Hepatic stellate cell (primary cell): ENCODE measurements around the gene PNMA5.
"Not testable (repeated sequence)": the region's sequence is repeated elsewhere in the genome, so short reads cannot be mapped to it uniquely, and the experiment has no call there.

ENCODE experiments used
- DNase-seq: peaks from one replicate; pipeline ENCODE4 v3.0.0; 2011; ENCODE audit warnings: low spot score

Gene PNMA5

GRCh38 chrX:152993933-152994332 is at the start of gene PNMA5:
Gene PNMA5, minus strand, starts transcription at chrX:152994116. Its CDS starts 2,518 bp downstream, at chrX:152991598.
- no peak for DNase-seq

- peak; percentile 68 for DNase-seq
These were observed 38.6 kb upstream of the PNMA5 start for GRCh38 chrX:153032397-153033118.

GRCh38 chrX:153030801-153031200 is 36.9 kb upstream of the PNMA5 start:
- DNase-seq: no peak

GRCh38 chrX:153029875-153030274 is 36.0 kb upstream of the PNMA5 start:
- no peak for DNase-seq

- DNase-seq: no peak
These were observed 35.2 kb upstream of the PNMA5 start for GRCh38 chrX:153029162-153029561.

GRCh38 chrX:153028487-153028886 is 34.6 kb upstream of the PNMA5 start:
- not testable (repeated sequence) for DNase-seq

- not testable (repeated sequence) for DNase-seq
These were observed 32.6 kb upstream of the PNMA5 start for GRCh38 chrX:153026501-153026900.

- DNase-seq: no peak
These were observed 25.2 kb upstream of the PNMA5 start for GRCh38 chrX:153019166-153019565.

- DNase-seq: not testable (repeated sequence)
These were observed 23.3 kb upstream of the PNMA5 start for GRCh38 chrX:153017174-153017573.

- no peak for DNase-seq
These were observed 10.9 kb upstream of the PNMA5 start for GRCh38 chrX:153004780-153005179.

- no peak for DNase-seq
These were observed 10.1 kb upstream of the PNMA5 start for GRCh38 chrX:153003981-153004380.

GRCh38 chrX:153002182-153002581 is 8.3 kb upstream of the PNMA5 start:
- DNase-seq: not testable (repeated sequence)

GRCh38 chrX:152997337-152997736 is 3.4 kb upstream of the PNMA5 start:
- DNase-seq: no peak

GRCh38 chrX:152992115-152992514 is 1.8 kb downstream of the PNMA5 start:
- no peak for DNase-seq

GRCh38 chrX:152991123-152991522 is 2.8 kb downstream of the PNMA5 start:
- DNase-seq: no peak

GRCh38 chrX:152989292-152989658 is 4.6 kb downstream of the PNMA5 start:
- no peak for DNase-seq

- DNase-seq: no peak
These were observed 5.2 kb downstream of the PNMA5 start for GRCh38 chrX:152988536-152989291.

GRCh38 chrX:152987801-152988200 is 6.1 kb downstream of the PNMA5 start:
- DNase-seq: no peak

- not testable (repeated sequence) for DNase-seq
These were observed 6.8 kb downstream of the PNMA5 start for GRCh38 chrX:152987156-152987555.

- DNase-seq: not testable (repeated sequence)
These were observed 8.5 kb downstream of the PNMA5 start for GRCh38 chrX:152985383-152985782.

- no peak for DNase-seq
These were observed 25.7 kb downstream of the PNMA5 start for GRCh38 chrX:152968193-152968592.

- no peak for DNase-seq
These were observed 33.8 kb downstream of the PNMA5 start for GRCh38 chrX:152960115-152960514.

GRCh38 chrX:152959626-152960025 is 34.3 kb downstream of the PNMA5 start:
- no peak for DNase-seq
